AG09319 (cell line): ENCODE data around the gene THOP1.

Experiments used
- DNase-seq: peaks from one replicate; pipeline ENCODE4 v3.0.0-alpha.2; 2010; ENCODE audit warnings: low read depth; ENCODE audit errors: extremely low read depth
- CTCF ChIP-seq: IDR thresholded peaks from 2 replicates; pipeline ENCODE4 v1.5.1; 2011; ENCODE audit warnings: low read depth, mild to moderate bottlenecking, inconsistent platforms, low read length, moderate library complexity

Gene THOP1

GRCh38 chr19:2811735-2812413, 26.6 kb downstream of the THOP1 start:
- TF ChIP-seq CTCF, result no peak
- no peak for DNase-seq

- no peak for DNase-seq
- TF ChIP-seq CTCF, result no peak
Measured at GRCh38 chr19:2812414-2813234, 27.3 kb downstream of the THOP1 start.

- no peak for TF ChIP-seq CTCF
- no peak for DNase-seq
Measured at GRCh38 chr19:2813235-2814160, 28.2 kb downstream of the THOP1 start.

- no peak for DNase-seq
- TF ChIP-seq CTCF, result no peak
Measured at GRCh38 chr19:2814426-2814825, 29.1 kb downstream of the THOP1 start.

- no peak for DNase-seq
- TF ChIP-seq CTCF, result no peak
Measured at GRCh38 chr19:2815191-2815614, 29.9 kb downstream of the THOP1 start.

- no peak for TF ChIP-seq CTCF
- DNase-seq, result no peak
Measured at GRCh38 chr19:2815923-2816322, 30.6 kb downstream of the THOP1 start.
